Central memory CD8-positive, alpha-beta T cell (primary cell): ENCODE data around the gene MAP1S.

Experiments
- ATAC-seq: fragments of 150-1000 bp; cut with Tn5 transposase; replicated peaks from 2 replicates; pipeline ENCODE4 v1.10.0; 2022; ENCODE audit warnings: mild to moderate bottlenecking, moderate FRiP score, moderate number of reproducible peaks; ENCODE audit not compliant: poor library complexity, severe bottlenecking; ENCODE audit errors: extremely low read depth
- DNase-seq, 2 donors: peaks; one replicate each; pipeline ENCODE4 v3.0.0; 2021; ENCODE audit warnings: low spot score in 2 of 2
- H3K27ac Mint-ChIP-seq: one replicate; pipeline ENCODE4 v1.8.0; 2022; ENCODE audit warnings: low read depth, mild to moderate bottlenecking, moderate library complexity, mixed read lengths
- H3K27me3 Mint-ChIP-seq: one replicate; pipeline ENCODE4 v1.8.0; 2022; ENCODE audit warnings: mixed read lengths
- H3K36me3 Mint-ChIP-seq: one replicate; pipeline ENCODE4 v1.8.0; 2022; ENCODE audit warnings: mild to moderate bottlenecking, moderate library complexity, mixed read lengths; ENCODE audit not compliant: insufficient read depth
- H3K4me1 Mint-ChIP-seq: one replicate; pipeline ENCODE4 v1.8.0; 2022; ENCODE audit warnings: mixed read lengths
- H3K4me3 Mint-ChIP-seq: one replicate; pipeline ENCODE4 v1.8.0; 2022; ENCODE audit warnings: mild to moderate bottlenecking, moderate library complexity, mixed read lengths
- H3K9me3 Mint-ChIP-seq: one replicate; pipeline ENCODE4 v1.8.0; 2022; ENCODE audit warnings: mixed read lengths

MAP1S gene

DNA sequence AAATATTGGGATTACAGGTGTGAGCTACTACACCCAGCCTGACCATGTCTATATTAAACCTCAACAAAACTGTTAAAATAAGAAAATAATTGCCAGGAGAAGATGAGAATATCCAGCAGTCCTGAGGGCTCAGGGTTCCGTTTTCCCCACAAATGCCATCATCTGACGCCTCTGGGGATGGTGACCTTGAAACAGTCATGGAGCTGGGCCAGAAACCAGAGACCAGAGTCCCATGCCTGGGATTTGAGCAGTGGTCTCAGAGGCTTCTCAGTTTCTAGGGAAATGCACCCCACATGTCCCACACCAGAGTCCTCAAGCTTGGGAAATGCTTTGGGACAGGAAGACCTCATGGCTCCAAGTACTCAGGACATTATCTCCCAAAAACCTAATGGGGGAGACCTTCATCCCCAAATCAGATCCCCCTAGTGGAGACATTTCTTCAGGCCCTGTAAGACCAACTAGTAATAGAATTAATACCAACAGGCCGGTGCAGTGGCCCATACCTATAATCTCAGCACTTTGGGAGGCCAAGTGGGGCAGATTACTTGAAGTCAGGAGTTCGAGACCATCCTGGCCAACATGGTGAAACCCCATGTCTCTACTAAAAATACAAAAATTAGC lies 2.9 kb upstream of the MAP1S start:
- no peak overlapping the region for H3K4me3 Mint-ChIP-seq

DNA sequence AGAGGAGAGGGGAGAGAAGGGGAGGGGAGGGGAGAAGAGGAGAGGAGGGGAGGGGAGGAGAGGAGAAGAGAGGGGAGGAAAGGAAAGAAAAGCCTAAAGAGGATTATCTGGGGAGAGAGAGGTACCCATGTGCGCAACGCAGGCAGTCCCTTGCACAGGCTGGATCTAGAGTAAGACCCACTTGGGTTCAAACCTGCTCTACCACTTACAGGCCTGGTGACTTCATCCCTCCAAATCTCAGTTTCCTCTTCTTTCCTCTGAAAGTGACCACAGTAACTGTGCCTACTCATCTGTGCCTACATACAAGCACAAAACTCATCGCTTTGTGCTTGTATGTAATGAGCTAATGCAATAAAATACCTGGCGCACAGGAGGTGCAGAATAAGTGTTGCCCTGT lies 732 bp upstream of the MAP1S start:
- no peaks in the 10 kb centered on the region for H3K27me3 Mint-ChIP-seq
- peaks cover 36% of the 10 kb centered on the region for H3K4me1 Mint-ChIP-seq
- ATAC-seq (no peak), DNase-seq (no peak)
- H3K27ac Mint-ChIP-seq, result peak overlapping the region; percentile 84
- peak overlapping the region; percentile 84 for H3K4me3 Mint-ChIP-seq
- H3K36me3 Mint-ChIP-seq, result peaks cover 7% of the 10 kb centered on the region
- H3K9me3 Mint-ChIP-seq, result no peaks in the 10 kb centered on the region

More for the DNA sequence above, 2.9 kb upstream of the MAP1S start:
- no peaks in the 10 kb centered on the region for H3K27me3 Mint-ChIP-seq
- peaks cover 3% of the 10 kb centered on the region for H3K36me3 Mint-ChIP-seq
- H3K4me1 Mint-ChIP-seq, result peaks cover 22% of the 10 kb centered on the region
- ATAC-seq (no peak), DNase-seq (no peak)
- H3K9me3 Mint-ChIP-seq, result no peaks in the 10 kb centered on the region
- no peak overlapping the region for H3K27ac Mint-ChIP-seq

DNA sequence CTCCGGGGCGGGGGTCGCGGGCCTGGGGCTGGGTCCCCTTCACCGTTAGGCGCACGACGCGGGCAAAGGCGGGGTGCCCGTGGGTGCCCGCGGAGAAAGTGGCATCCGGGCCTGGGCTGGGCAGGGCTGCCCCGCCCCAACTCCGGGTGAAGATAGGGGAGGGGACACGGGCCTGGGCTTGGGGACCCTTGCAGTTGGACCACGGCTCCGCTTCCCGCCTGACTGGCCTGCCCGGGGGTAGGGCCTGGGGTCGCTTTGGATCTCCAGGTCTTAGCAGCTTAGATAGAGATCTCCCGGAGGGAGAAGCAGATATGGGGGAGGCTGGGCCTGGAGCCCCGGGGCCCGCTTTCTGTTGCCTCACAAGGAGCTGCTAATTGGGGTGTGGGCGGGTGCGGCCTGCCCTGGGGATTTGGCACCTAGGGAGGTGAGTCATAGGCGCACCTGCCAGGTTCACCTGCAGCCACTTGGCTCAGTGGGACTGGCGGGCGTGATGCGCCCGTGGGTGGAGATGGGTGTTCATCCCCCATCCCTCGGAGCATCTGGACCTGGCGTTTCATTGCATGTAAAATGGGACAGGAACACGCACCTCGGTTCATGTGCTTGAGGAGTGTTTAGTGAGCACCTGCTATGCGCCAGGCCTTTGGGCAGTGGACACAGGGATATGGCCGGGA lies 585 bp downstream of the MAP1S start:
- no peaks in the 10 kb centered on the region for H3K9me3 Mint-ChIP-seq
- H3K36me3 Mint-ChIP-seq, result peaks cover 9% of the 10 kb centered on the region
- H3K27ac Mint-ChIP-seq, result peak overlapping the region; percentile 84
- H3K4me3 Mint-ChIP-seq, result peak overlapping the region; percentile 84
- H3K27me3 Mint-ChIP-seq, result no peaks in the 10 kb centered on the region
- no peak for DNase-seq
- ATAC-seq, result peak; percentile 41
- peaks cover 43% of the 10 kb centered on the region for H3K4me1 Mint-ChIP-seq

DNA sequence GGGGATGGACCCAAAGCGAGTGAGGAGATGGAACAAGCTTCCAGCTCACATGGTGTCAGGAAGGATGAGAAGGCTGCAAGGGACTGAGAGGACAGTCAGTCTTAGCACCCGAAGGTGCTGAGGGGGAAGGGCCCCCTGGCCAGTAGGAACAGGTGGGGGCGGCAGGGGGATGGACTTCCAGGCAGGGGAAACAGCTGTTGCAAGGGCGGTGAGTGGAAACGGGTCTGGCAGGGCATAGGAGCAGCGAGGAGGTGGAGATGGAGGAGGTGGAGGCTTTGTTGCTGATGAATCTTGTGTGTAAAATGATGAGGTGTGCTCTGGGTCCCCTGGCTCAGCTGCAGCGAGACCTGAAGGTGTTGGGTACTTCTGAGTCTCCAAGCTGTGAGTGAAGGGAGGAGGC lies 1.2 kb downstream of the MAP1S start:
- ATAC-seq (no peak), DNase-seq (no peak)
- Mint-ChIP-seq H3K27me3 (no peaks in the 10 kb centered on the region), H3K9me3 (no peaks in the 10 kb centered on the region), H3K4me3 (peak overlapping the region; percentile 84), H3K4me1 (peaks cover 43% of the 10 kb centered on the region), H3K27ac (peak overlapping the region; percentile 84), H3K36me3 (peaks cover 9% of the 10 kb centered on the region)

DNA sequence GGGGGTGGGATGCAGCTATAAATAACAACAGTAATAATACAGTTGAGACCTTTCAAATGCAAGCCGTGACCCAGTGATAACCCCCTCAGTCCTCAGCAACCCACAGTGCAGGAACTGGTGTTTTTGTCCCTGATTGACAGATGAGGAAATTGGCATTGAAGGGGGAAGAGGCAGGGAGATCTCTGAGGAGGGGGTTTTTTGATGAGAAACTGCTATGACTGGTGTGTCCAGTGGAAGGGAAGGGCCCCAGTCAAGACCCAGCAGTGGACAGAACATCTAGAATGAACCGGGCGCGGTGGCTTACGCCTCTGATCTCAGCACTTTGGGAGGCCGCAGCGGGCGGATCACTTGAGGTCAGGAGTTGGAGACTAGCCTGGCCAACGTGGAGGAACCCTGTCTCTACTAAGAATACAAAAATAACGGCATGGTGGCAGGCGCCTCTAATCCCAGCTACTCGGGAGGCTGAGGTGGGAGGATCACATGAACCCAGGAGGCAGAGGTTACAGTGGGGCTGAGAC lies 1.9 kb downstream of the MAP1S start:
- ATAC-seq (no peak), DNase-seq (no peak)
- peaks cover 13% of the 10 kb centered on the region for H3K36me3 Mint-ChIP-seq
- H3K4me3 Mint-ChIP-seq, result peak overlapping the region; percentile 84
- peak overlapping the region; percentile 84 for H3K27ac Mint-ChIP-seq
- no peaks in the 10 kb centered on the region for H3K9me3 Mint-ChIP-seq
- peaks cover 43% of the 10 kb centered on the region for H3K4me1 Mint-ChIP-seq
- H3K27me3 Mint-ChIP-seq, result no peaks in the 10 kb centered on the region

DNA sequence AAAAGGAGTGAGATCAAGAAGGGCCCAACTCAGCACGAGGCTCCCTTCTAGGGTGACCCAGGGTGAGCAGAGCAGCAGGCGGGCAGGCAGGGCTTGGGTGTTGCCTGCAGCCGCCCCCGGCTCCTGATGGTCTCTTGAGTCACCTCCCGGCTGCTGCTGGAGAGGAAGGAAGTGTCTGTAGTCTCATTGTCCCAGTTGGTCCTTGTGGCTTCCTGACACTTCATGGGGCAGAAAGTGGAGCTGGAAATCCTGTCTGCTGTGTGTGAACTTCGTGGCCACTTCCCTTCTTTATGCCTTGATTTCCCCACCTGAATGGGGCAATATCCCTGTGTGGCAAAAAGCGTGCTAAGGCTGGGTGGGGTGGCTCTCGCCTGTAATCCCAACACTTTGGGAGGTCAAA lies 2.5 kb downstream of the MAP1S start:
- Mint-ChIP-seq H3K4me3 (peak overlapping the region; percentile 84), H3K9me3 (no peaks in the 10 kb centered on the region), H3K27ac (peak overlapping the region; percentile 84), H3K4me1 (peaks cover 43% of the 10 kb centered on the region), H3K36me3 (peaks cover 13% of the 10 kb centered on the region), H3K27me3 (no peaks in the 10 kb centered on the region)
- no peak for DNase-seq
- ATAC-seq, result no peak

DNA sequence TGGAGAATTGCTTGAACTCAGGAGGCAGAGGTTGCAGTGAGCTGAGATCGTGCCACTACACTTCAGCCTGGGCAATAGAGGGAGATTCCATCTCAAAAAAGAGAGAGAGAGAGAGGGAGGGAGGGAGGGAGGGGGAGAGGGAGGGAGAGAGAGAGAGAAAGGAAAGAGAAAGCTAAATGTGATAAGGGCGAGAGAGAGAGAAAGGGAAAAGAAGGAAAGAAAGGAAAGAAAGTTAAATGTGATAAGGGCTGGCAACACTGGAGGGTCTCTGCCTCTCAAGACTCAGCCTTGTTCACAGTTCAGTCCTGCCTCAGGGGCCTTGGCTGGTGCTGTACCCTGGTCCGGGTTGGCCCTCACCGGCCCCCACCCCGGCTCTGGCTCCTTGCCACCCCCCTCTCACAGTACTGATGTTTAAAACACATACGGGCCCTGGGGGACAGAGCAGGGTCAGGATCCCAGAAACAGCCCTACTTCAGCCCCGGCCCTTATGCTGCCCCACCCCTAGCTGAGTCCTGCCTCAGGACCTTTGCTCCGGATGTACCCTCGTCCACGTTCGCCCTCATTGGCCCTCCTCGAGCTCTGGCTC lies 3.5 kb downstream of the MAP1S start:
- no peaks in the 10 kb centered on the region for H3K9me3 Mint-ChIP-seq
- no peak overlapping the region for H3K27ac Mint-ChIP-seq
- H3K4me1 Mint-ChIP-seq, result peaks cover 43% of the 10 kb centered on the region

DNA sequence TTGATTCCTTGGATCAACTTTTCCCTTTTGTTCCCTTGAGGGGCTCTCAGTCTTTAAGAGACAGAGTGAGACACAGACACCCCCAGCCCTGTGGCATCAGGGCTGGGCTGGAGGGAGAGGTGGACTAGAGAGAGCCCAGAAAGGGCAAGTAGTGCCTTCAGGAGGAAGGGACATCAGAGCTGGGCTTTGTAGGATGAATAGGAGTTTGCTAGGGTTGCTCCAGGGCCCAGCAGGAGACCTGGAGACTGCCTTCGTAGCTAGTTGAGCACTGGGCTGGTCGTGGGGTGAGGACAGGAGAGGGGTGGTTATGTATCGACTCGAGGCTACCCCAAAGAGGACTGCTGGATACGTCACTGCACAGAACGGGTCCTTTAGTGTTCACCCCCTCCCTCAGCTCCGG lies 5.4 kb downstream of the MAP1S start:
- Mint-ChIP-seq H3K27me3 (no peaks in the 10 kb centered on the region), H3K4me1 (peaks cover 44% of the 10 kb centered on the region), H3K9me3 (no peaks in the 10 kb centered on the region), H3K4me3 (no peak overlapping the region), H3K27ac (no peak overlapping the region), H3K36me3 (peaks cover 17% of the 10 kb centered on the region)
- no peak for DNase-seq
- ATAC-seq, result no peak

More for the DNA sequence above, 3.5 kb downstream of the MAP1S start:
- Mint-ChIP-seq H3K27me3 (no peaks in the 10 kb centered on the region), H3K36me3 (peaks cover 15% of the 10 kb centered on the region), H3K4me3 (peak overlapping the region; percentile 84)
- ATAC-seq (no peak), DNase-seq (no peak)

DNA sequence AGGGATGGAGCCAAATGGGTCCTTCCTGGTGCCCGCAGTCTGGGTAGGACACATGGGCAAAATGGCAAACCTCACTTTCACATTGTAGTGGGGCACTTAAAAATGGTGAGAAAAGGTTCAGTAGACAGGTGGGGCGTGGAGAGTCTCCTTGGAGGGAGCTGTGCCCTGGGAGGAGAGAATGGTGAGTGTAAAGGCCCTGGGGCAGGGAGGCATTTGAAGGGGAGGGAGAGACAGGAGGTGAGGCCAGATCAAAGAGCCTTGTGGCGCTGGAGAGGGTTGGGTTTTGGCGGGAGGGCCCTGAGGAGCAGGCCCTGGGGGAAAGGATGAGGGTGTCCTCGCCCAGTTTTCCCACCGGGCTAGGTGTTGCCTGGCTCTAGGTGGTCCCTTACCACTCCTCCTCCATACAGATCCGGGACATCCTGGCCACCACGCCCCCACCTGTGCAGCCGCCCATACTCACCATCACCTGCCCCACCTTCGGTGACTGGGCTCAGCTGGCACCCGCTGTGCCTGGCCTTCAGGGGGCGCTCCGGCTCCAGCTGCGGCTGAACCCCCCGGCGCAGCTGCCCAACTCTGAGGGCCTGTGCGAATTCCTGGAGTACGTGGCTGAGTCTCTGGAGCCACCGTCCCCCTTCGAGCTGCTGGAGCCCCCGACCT lies 6.3 kb downstream of the MAP1S start:
- Mint-ChIP-seq H3K4me3 (no peak overlapping the region), H3K27me3 (no peaks in the 10 kb centered on the region), H3K9me3 (no peaks in the 10 kb centered on the region), H3K4me1 (peaks cover 42% of the 10 kb centered on the region), H3K36me3 (peaks cover 24% of the 10 kb centered on the region), H3K27ac (no peak overlapping the region)
- DNase-seq (no peak), ATAC-seq (no peak)

DNA sequence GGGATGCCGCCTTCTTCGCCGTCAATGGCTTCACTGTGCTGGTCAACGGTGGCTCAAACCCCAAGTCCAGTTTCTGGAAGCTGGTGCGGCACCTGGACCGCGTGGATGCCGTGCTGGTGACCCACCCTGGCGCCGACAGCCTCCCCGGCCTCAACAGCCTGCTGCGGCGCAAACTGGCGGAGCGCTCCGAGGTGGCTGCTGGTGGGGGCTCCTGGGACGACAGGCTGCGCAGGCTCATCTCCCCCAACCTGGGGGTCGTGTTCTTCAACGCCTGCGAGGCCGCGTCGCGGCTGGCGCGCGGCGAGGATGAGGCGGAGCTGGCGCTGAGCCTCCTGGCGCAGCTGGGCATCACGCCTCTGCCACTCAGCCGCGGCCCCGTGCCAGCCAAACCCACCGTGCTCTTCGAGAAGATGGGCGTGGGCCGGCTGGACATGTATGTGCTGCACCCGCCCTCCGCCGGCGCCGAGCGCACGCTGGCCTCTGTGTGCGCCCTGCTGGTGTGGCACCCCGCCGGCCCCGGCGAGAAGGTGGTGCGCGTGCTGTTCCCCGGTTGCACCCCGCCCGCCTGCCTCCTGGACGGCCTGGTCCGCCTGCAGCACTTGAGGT lies 7.0 kb downstream of the MAP1S start:
- ATAC-seq, result no peak
- no peaks in the 10 kb centered on the region for H3K27me3 Mint-ChIP-seq

DNA sequence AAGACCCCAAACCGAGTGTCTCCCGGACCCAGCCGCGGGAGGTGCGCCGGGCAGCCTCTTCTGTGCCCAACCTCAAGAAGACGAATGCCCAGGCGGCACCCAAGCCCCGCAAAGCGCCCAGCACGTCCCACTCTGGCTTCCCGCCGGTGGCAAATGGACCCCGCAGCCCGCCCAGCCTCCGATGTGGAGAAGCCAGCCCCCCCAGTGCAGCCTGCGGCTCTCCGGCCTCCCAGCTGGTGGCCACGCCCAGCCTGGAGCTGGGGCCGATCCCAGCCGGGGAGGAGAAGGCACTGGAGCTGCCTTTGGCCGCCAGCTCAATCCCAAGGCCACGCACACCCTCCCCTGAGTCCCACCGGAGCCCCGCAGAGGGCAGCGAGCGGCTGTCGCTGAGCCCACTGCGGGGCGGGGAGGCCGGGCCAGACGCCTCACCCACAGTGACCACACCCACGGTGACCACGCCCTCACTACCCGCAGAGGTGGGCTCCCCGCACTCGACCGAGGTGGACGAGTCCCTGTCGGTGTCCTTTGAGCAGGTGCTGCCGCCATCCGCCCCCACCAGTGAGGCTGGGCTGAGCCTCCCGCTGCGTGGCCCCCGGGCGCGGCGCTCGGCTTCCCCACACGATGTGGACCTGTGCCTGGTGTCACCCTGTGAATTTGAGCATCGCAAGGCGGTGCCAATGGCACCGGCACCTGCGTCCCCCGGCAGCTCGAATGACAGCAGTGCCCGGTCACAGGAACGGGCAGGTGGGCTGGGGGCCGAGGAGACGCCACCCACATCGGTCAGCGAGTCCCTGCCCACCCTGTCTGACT lies 7.9 kb downstream of the MAP1S start:
- no peak for ATAC-seq
- no peak for DNase-seq
- Mint-ChIP-seq H3K4me3 (no peak overlapping the region), H3K9me3 (no peaks in the 10 kb centered on the region), H3K27me3 (no peaks in the 10 kb centered on the region), H3K27ac (no peak overlapping the region), H3K4me1 (peaks cover 38% of the 10 kb centered on the region), H3K36me3 (peaks cover 41% of the 10 kb centered on the region)

More for the DNA sequence above, 7.0 kb downstream of the MAP1S start:
- Mint-ChIP-seq H3K4me3 (no peak overlapping the region), H3K9me3 (no peaks in the 10 kb centered on the region), H3K27ac (no peak overlapping the region), H3K36me3 (peaks cover 31% of the 10 kb centered on the region), H3K4me1 (peaks cover 39% of the 10 kb centered on the region)
- DNase-seq, result no peak

DNA sequence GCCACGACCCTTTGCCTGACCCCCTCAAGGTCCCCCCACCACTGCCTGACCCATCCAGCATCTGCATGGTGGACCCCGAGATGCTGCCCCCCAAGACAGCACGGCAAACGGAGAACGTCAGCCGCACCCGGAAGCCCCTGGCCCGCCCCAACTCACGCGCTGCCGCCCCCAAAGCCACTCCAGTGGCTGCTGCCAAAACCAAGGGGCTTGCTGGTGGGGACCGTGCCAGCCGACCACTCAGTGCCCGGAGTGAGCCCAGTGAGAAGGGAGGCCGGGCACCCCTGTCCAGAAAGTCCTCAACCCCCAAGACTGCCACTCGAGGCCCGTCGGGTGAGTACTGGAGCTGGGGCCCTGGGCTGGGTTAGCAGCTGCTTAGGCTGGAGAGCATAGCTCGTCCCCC lies 8.6 kb downstream of the MAP1S start:
- Mint-ChIP-seq H3K4me1 (peaks cover 35% of the 10 kb centered on the region), H3K27ac (no peak overlapping the region), H3K27me3 (no peaks in the 10 kb centered on the region), H3K4me3 (no peak overlapping the region), H3K9me3 (no peaks in the 10 kb centered on the region), H3K36me3 (peaks cover 45% of the 10 kb centered on the region)
- DNase-seq, result no peak
- no peak for ATAC-seq
